ENCODE measurements around the gene ATG5. TPM values are rescaled to one million over a fixed set of nuclear protein-coding genes. Genes with fewer than 3 reads are reported as not detected.

The ATG5 gene
- total and polyA plus RNA-seq, 2 experiments from 2014 or later, result 31.6 to 48.2 TPM

DNA sequence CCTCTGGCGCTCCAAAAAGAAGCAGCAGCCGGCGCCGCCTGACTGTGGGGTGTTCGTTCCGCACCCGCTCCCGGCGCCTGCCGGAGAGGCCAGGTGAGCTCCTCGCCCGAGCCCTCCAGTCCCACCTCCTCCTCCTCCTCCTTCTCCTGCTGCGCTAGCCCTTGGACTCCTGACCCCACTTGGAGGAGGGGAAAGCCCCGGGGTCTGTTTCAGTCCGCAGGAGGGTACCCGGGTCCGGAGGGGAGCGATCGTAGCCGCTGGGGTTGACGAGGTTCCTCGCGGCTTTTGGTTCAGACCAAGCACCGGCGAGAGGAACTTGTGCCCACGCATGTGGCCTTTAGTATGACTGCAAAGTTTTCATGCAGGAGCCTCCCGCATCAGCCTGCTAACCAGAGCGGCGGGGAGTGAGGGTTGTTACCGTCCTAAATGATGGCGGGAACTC lies 35.5 kb upstream of the ATG5 start:
- Histone ChIP-seq H3K79me2 (replicated peaks; ENCODE audit: insufficient read depth) (no peaks in the 10 kb centered on the region), H4K20me1 (replicated peaks; ENCODE audit: insufficient read depth) (no peaks in the 10 kb centered on the region), H3F3A (replicated peaks; ENCODE audit: low read depth) (no peaks in the 10 kb centered on the region), H3K4me3 (peak overlapping the region; percentile 82), H3K27me3 (ENCODE audit: insufficient read depth) (peaks cover 11% of the 10 kb centered on the region), H2AFZ (peak overlapping the region; percentile 91), H3K36me3 (ENCODE audit: insufficient read depth) (no peaks in the 10 kb centered on the region), H3K9me2 (ENCODE audit: insufficient read depth) (no peaks in the 10 kb centered on the region), H3K4me2 (peak overlapping the region; percentile 92), H3K27ac (ENCODE audit: low read depth) (no peak overlapping the region), H3K4me1 (ENCODE audit: insufficient read depth) (peaks cover 5% of the 10 kb centered on the region; the same call in 1 of the 2 replicates)
- Mint-ChIP-seq H3K9me3 (no peaks in the 10 kb centered on the region), H3K4me1 (peaks cover 7% of the 10 kb centered on the region), H3K27me3 (ENCODE audit: insufficient read depth, low read depth, poor library complexity) (peaks cover 4% of the 10 kb centered on the region), H3K36me3 (ENCODE audit: low read depth) (peaks cover 2% of the 10 kb centered on the region; the same call in 1 of the 3 replicates), H3K4me3 (peak overlapping the region; percentile 86), H3K27ac (no peak overlapping the region)
- DNase-seq (ENCODE audit: low spot score) (peak; percentile 55), ATAC-seq (peak; percentile 64)
- TF ChIP-seq CTCF (conservative IDR thresholded peaks at IDR 0.05; ENCODE audit: low read depth in 2 of 2), result no peak
- TF ChIP-seq, protein P1, sequence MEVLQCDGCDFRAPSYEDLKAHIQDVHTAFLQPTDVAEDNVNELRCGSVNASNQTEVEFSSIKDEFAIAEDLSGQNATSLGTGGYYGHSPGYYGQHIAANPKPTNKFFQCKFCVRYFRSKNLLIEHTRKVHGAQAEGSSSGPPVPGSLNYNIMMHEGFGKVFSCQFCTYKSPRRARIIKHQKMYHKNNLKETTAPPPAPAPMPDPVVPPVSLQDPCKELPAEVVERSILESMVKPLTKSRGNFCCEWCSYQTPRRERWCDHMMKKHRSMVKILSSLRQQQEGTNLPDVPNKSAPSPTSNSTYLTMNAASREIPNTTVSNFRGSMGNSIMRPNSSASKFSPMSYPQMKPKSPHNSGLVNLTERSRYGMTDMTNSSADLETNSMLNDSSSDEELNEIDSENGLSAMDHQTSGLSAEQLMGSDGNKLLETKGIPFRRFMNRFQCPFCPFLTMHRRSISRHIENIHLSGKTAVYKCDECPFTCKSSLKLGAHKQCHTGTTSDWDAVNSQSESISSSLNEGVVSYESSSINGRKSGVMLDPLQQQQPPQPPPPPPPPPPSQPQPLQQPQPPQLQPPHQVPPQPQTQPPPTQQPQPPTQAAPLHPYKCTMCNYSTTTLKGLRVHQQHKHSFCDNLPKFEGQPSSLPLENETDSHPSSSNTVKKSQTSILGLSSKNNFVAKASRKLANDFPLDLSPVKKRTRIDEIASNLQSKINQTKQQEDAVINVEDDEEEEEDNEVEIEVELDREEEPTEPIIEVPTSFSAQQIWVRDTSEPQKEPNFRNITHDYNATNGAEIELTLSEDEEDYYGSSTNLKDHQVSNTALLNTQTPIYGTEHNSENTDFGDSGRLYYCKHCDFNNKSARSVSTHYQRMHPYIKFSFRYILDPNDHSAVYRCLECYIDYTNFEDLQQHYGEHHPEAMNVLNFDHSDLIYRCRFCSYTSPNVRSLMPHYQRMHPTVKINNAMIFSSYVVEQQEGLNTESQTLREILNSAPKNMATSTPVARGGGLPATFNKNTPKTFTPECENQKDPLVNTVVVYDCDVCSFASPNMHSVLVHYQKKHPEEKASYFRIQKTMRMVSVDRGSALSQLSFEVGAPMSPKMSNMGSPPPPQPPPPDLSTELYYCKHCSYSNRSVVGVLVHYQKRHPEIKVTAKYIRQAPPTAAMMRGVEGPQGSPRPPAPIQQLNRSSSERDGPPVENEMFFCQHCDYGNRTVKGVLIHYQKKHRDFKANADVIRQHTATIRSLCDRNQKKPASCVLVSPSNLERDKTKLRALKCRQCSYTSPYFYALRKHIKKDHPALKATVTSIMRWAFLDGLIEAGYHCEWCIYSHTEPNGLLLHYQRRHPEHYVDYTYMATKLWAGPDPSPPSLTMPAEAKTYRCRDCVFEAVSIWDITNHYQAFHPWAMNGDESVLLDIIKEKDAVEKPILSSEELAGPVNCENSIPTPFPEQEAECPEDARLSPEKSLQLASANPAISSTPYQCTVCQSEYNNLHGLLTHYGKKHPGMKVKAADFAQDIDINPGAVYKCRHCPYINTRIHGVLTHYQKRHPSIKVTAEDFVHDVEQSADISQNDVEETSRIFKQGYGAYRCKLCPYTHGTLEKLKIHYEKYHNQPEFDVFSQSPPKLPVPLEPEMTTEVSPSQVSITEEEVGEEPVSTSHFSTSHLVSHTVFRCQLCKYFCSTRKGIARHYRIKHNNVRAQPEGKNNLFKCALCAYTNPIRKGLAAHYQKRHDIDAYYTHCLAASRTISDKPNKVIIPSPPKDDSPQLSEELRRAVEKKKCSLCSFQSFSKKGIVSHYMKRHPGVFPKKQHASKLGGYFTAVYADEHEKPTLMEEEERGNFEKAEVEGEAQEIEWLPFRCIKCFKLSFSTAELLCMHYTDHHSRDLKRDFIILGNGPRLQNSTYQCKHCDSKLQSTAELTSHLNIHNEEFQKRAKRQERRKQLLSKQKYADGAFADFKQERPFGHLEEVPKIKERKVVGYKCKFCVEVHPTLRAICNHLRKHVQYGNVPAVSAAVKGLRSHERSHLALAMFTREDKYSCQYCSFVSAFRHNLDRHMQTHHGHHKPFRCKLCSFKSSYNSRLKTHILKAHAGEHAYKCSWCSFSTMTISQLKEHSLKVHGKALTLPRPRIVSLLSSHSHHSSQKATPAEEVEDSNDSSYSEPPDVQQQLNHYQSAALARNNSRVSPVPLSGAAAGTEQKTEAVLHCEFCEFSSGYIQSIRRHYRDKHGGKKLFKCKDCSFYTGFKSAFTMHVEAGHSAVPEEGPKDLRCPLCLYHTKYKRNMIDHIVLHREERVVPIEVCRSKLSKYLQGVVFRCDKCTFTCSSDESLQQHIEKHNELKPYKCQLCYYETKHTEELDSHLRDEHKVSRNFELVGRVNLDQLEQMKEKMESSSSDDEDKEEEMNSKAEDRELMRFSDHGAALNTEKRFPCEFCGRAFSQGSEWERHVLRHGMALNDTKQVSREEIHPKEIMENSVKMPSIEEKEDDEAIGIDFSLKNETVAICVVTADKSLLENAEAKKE (CRISPR knock-in tag; IDR thresholded peaks at IDR 0.05), result no peak
- peak; percentile 3 for TF ChIP-seq EZH2 (IDR thresholded peaks at IDR 0.05; ENCODE audit: low read depth, unreplicated experiment)
